ENCODE results near the gene ZBTB7C.

Gene ZBTB7C

GRCh38 chr18:48215876-48216638 is 193.1 kb downstream of the ZBTB7C start:
- Mint-ChIP-seq H3K27me3 (ENCODE audit: low read depth) (peaks cover 4% of the 10 kb centered on the region), H3K4me3 (no peak overlapping the region), H3K9me3 (peaks cover 12% of the 10 kb centered on the region), H3K4me1 (peaks cover 29% of the 10 kb centered on the region), H3K27ac (peak overlapping the region in 2 of 3 experiments; percentile 55 to 93), H3K36me3 (ENCODE audit: low read depth) (peaks cover 10% of the 10 kb centered on the region)
- no peak for TF ChIP-seq CTCF (IDR thresholded peaks at IDR 0.05; ENCODE audit: unreplicated experiment in 3 of 3)

GRCh38 chr18:48213791-48214190 is 195.4 kb downstream of the ZBTB7C start:
- TF ChIP-seq CTCF (IDR thresholded peaks at IDR 0.05; ENCODE audit: unreplicated experiment in 3 of 3), result no peak
- no peak overlapping the region for H3K27ac Mint-ChIP-seq

GRCh38 chr18:48208432-48209140 is 200.6 kb downstream of the ZBTB7C start:
- TF ChIP-seq CTCF (IDR thresholded peaks at IDR 0.05; ENCODE audit: unreplicated experiment in 3 of 3), result no peak
- peaks cover 6% of the 10 kb centered on the region for H3K4me1 Mint-ChIP-seq
- peaks cover 16% of the 10 kb centered on the region for H3K9me3 Mint-ChIP-seq
- H3K27ac Mint-ChIP-seq, result no peak overlapping the region
- H3K27me3 Mint-ChIP-seq (ENCODE audit: low read depth), result no peaks in the 10 kb centered on the region
- H3K4me3 Mint-ChIP-seq, result no peak overlapping the region
- H3K36me3 Mint-ChIP-seq (ENCODE audit: low read depth), result peaks cover 12% of the 10 kb centered on the region

More at GRCh38 chr18:48213791-48214190, 195.4 kb downstream of the ZBTB7C start:
- peaks cover 19% of the 10 kb centered on the region for H3K9me3 Mint-ChIP-seq
- H3K4me3 Mint-ChIP-seq, result no peak overlapping the region
- peaks cover 24% of the 10 kb centered on the region for H3K4me1 Mint-ChIP-seq
- peaks cover 16% of the 10 kb centered on the region for H3K36me3 Mint-ChIP-seq (ENCODE audit: low read depth)
- no peaks in the 10 kb centered on the region for H3K27me3 Mint-ChIP-seq (ENCODE audit: low read depth)

GRCh38 chr18:48207733-48208132 is 201.4 kb downstream of the ZBTB7C start:
- Mint-ChIP-seq H3K4me3 (no peak overlapping the region), H3K9me3 (peaks cover 12% of the 10 kb centered on the region), H3K27ac (no peak overlapping the region), H3K4me1 (peaks cover 6% of the 10 kb centered on the region), H3K36me3 (ENCODE audit: low read depth) (peaks cover 12% of the 10 kb centered on the region), H3K27me3 (ENCODE audit: low read depth) (no peaks in the 10 kb centered on the region)
- TF ChIP-seq CTCF (IDR thresholded peaks at IDR 0.05; ENCODE audit: unreplicated experiment in 3 of 3), result no peak

GRCh38 chr18:48206887-48207286 is 202.3 kb downstream of the ZBTB7C start:
- no peak for TF ChIP-seq CTCF (IDR thresholded peaks at IDR 0.05; ENCODE audit: unreplicated experiment in 3 of 3)
- peaks cover 12% of the 10 kb centered on the region for H3K36me3 Mint-ChIP-seq (ENCODE audit: low read depth)
- H3K27me3 Mint-ChIP-seq (ENCODE audit: low read depth), result no peaks in the 10 kb centered on the region
- H3K27ac Mint-ChIP-seq, result no peak overlapping the region
- peaks cover 8% of the 10 kb centered on the region for H3K4me1 Mint-ChIP-seq
- H3K9me3 Mint-ChIP-seq, result peaks cover 12% of the 10 kb centered on the region
- H3K4me3 Mint-ChIP-seq, result no peak overlapping the region

Measured in nephron (organoid).